ENCODE results near the gene KIF1B. TPM values are rescaled to one million over a fixed set of nuclear protein-coding genes. Genes with fewer than 3 reads are reported as not detected.

The KIF1B gene
- total and polyA plus RNA-seq, 2 donors (not counting 1 experiment from before 2014, with no cell fraction given): 3.5 to 16.4 TPM

- Mint-ChIP-seq H3K27ac (no peak overlapping the region), H3K4me1 (no peaks in the 10 kb centered on the region), H3K9me3 (ENCODE audit: insufficient read depth) (no peaks in the 10 kb centered on the region), H3K27me3 (no peaks in the 10 kb centered on the region), H3K4me3 (no peak overlapping the region)
- H4K20me1 ChIP-seq (ENCODE audit: control insufficient read depth, insufficient read depth, low read length, poor library complexity, severe bottlenecking): no peaks in the 10 kb centered on the region
- ChIA-PET POLR2A (no interaction called here), CTCF (interaction anchor here (1.4 kb wide), 1 partner anchor 9 kb away, joined by 4 read pairs; no protein-coding TSS in a partner anchor)
- no peak overlapping the region for H3K4me2 ChIP-seq (replicated peaks; ENCODE audit: low read depth, low read length, poor library complexity, severe bottlenecking)
- H3K9ac ChIP-seq (ENCODE audit: low read length): no peak overlapping the region
- no peaks in the 10 kb centered on the region for H3K4me1 ChIP-seq (ENCODE audit: control insufficient read depth in 2 of 2, insufficient read depth in 2 of 2, low read length in 2 of 2)
- no peaks in the 10 kb centered on the region for H3K9me3 ChIP-seq (ENCODE audit: control extremely low read depth in 1 of 3, control insufficient read depth in 2 of 3, insufficient read depth in 1 of 3, low read length in 2 of 3)
- no peaks in the 10 kb centered on the region for H3K27me3 ChIP-seq (replicated peaks in 1 of 4; ENCODE audit: control extremely low read depth in 1 of 4, control insufficient read depth in 3 of 4, insufficient read depth in 4 of 4, low read length in 3 of 4)
- H3K36me3 ChIP-seq (replicated peaks in 1 of 2; ENCODE audit: control extremely low read depth in 1 of 2, control insufficient read depth in 1 of 2, extremely low read depth in 1 of 2, insufficient read depth in 2 of 2, low read length in 1 of 2): peaks cover 2 to 5% of the 10 kb centered on the region in 2 experiments
- no peak overlapping the region for H3K27ac ChIP-seq (ENCODE audit: low read length in 2 of 2)
- intact Hi-C loops (cut with micrococcal nuclease): no loop called here
- no peaks in the 10 kb centered on the region for H3K79me2 ChIP-seq (ENCODE audit: control insufficient read depth, insufficient read depth, low read length)
- ATAC-seq (ENCODE audit: low read depth) (no peak), DNase-seq (no peak)
- TF ChIP-seq CTCF (IDR thresholded peaks at IDR 0.05) (no peak), EZH2 (IDR thresholded peaks at IDR 0.05; ENCODE audit: borderline replicate concordance, insufficient read depth, low read depth, low read length, poor library complexity, severe bottlenecking) (no peak)
- no peak overlapping the region for H2AFZ ChIP-seq (ENCODE audit: insufficient read depth, low read depth, low read length, poor library complexity, severe bottlenecking)
- WGBS (ENCODE audit: insufficient coverage): 71% methylated on average over 4 of the region's 6 CpGs
- H3K4me3 ChIP-seq (ENCODE audit: control extremely low read depth in 1 of 5, extremely low read depth in 1 of 5, insufficient read depth in 1 of 5, low read depth in 2 of 5, low read length in 4 of 5): no peak overlapping the region
Observed at GRCh38 chr1:10368194-10368593, 157.8 kb downstream of the KIF1B start.

GRCh38 chr1:10374442-10374860 is 164.1 kb downstream of the KIF1B start:
- no peak overlapping the region for H3K4me3 Mint-ChIP-seq
- intact Hi-C loops (cut with micrococcal nuclease): no loop called here
- H3K36me3 ChIP-seq (replicated peaks in 1 of 2; ENCODE audit: control extremely low read depth in 1 of 2, control insufficient read depth in 1 of 2, extremely low read depth in 1 of 2, insufficient read depth in 2 of 2, low read length in 1 of 2): peaks cover 0 to 10% of the 10 kb centered on the region in 2 experiments
- H3K4me2 ChIP-seq (replicated peaks; ENCODE audit: low read depth, low read length, poor library complexity, severe bottlenecking): no peak overlapping the region
- H3K27ac Mint-ChIP-seq: no peak overlapping the region
- H3K79me2 ChIP-seq (ENCODE audit: control insufficient read depth, insufficient read depth, low read length): no peaks in the 10 kb centered on the region
- H3K27ac ChIP-seq (ENCODE audit: low read length in 2 of 2): no peak overlapping the region
- TF ChIP-seq CTCF (IDR thresholded peaks at IDR 0.05): no peak
- TF ChIP-seq EZH2 (IDR thresholded peaks at IDR 0.05; ENCODE audit: borderline replicate concordance, insufficient read depth, low read depth, low read length, poor library complexity, severe bottlenecking): no peak
- 98% methylated on average over 8 of the region's 8 CpGs for WGBS (ENCODE audit: insufficient coverage)
- H3K27me3 Mint-ChIP-seq: no peaks in the 10 kb centered on the region
- no peaks in the 10 kb centered on the region for H3K9me3 ChIP-seq (ENCODE audit: control extremely low read depth in 1 of 3, control insufficient read depth in 2 of 3, insufficient read depth in 1 of 3, low read length in 2 of 3)
- H3K27me3 ChIP-seq (replicated peaks in 1 of 4; ENCODE audit: control extremely low read depth in 1 of 4, control insufficient read depth in 3 of 4, insufficient read depth in 4 of 4, low read length in 3 of 4): no peaks in the 10 kb centered on the region
- ChIA-PET POLR2A (no interaction called here), CTCF (interaction anchor here (0.6 kb wide), 1 partner anchor 61 kb away, joined by 4 read pairs; no protein-coding TSS in a partner anchor)
- no peak overlapping the region for H3K4me3 ChIP-seq (ENCODE audit: control extremely low read depth in 1 of 5, extremely low read depth in 1 of 5, insufficient read depth in 1 of 5, low read depth in 2 of 5, low read length in 4 of 5)
- H3K4me1 ChIP-seq (ENCODE audit: control insufficient read depth in 2 of 2, insufficient read depth in 2 of 2, low read length in 2 of 2): no peaks in the 10 kb centered on the region
- H2AFZ ChIP-seq (ENCODE audit: insufficient read depth, low read depth, low read length, poor library complexity, severe bottlenecking): no peak overlapping the region
- no peaks in the 10 kb centered on the region for H4K20me1 ChIP-seq (ENCODE audit: control insufficient read depth, insufficient read depth, low read length, poor library complexity, severe bottlenecking)
- no peaks in the 10 kb centered on the region for H3K9me3 Mint-ChIP-seq (ENCODE audit: insufficient read depth)
- no peaks in the 10 kb centered on the region for H3K4me1 Mint-ChIP-seq
- ATAC-seq (ENCODE audit: low read depth) (no peak), DNase-seq (no peak)
- H3K9ac ChIP-seq (ENCODE audit: low read length): no peak overlapping the region

All from B cell (primary cell).